ENCODE results near the gene IL15RA.
A peak's percentile ranks its signal among the peaks of the same experiment; 100 is the strongest.

IL15RA gene, protein sequence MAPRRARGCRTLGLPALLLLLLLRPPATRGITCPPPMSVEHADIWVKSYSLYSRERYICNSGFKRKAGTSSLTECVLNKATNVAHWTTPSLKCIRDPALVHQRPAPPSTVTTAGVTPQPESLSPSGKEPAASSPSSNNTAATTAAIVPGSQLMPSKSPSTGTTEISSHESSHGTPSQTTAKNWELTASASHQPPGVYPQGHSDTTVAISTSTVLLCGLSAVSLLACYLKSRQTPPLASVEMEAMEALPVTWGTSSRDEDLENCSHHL

DNA sequence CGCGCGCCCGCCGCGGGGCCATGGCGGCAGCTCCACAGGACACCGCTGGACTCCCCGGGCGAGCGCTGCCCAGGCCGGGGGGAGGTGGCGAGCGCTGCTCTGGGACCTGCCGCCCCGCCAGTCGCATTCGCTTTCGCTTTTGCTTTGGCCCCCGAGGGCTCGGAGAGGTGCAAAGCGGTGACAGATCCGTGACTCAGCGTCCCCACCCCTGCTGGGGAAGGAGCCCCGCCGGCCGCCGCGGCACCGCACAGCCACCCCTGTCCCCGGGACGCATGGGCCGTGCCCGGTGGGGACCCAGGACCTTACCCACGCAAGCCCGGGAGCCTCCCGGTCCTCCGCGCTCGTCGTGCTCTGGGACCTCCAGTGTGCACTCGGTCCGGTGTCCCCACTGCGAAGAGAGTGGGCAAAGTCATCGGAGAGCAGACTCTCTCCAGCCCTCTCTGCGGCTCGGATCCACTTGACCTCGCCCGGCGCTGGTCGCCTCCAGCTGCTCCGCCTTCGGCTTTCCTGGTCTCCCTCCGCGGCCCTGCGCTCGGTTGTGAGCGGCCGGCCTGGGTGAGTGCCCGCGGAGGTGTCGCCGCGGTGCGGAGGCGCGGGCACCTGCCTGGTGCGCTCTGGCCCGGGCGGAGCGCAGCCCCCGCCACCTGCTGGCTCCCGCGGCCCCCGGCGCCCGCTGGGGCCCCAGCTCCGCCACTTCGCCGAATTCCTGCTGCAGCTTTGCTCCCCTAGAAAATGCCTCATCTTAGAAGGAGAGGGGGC is at the start of gene IL15RA:
Gene IL15RA, minus strand, starts transcription at position 73 of the 759 bp plus-strand sequence. Its CDS starts 51 bp downstream, at position 22.
- peak; percentile 76 for DNase-seq (ENCODE audit: low read depth, low spot score)

- no peak for DNase-seq (ENCODE audit: low read depth, low spot score)
These were observed 48.4 kb upstream of the IL15RA start for GRCh38 chr10:6025683-6026255.

DNA sequence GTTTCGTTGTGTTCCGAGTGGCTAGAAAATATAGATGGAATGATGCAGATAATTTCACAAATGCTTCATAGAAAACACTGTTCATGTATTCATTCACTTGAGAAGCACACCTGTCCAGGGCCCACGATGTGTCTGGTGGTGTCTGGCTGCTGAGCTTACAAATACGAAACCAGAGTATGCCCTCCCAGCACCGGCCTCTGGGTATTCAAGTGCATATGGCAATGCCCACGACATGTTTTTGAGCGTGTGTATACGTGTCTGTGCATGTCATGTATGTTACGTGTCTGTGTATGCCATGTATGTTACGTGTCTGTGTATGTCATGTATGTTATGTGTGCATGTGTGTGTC is 47.0 kb upstream of the IL15RA start:
- no peak for DNase-seq (ENCODE audit: low read depth, low spot score)

DNA sequence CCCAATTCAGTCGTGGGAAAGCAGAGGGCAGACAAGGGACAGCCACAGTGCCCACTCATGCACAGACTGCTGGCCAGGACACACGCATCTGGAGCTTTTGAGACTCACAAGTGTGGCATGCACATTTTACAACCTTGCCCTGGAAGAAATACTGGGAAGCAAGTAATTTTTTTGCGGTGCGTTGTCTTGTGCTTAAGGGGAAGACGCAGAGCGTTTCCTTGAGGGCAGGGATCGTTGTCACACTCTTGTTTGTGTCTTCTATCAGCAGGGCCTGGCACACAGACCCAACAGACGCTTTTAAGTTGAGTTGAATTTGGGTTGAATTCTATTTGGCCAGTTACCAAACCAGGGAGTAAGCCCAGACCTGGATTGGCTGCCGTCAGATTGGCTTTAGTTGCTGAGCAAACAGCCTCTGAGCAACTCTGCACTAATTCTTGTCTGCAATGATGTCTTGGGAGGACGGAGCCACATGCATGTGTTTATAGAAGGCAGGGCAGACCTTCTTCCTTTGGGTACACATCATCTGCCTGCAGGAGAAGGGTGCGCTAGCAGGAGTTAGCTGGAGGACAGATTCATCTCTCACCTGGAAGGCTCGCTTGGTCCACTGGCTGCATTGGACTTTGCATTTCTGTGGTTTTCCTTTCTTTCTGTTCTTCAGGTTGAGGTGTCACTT is 46.5 kb upstream of the IL15RA start:
- DNase-seq (ENCODE audit: low read depth, low spot score), result no peak

DNA sequence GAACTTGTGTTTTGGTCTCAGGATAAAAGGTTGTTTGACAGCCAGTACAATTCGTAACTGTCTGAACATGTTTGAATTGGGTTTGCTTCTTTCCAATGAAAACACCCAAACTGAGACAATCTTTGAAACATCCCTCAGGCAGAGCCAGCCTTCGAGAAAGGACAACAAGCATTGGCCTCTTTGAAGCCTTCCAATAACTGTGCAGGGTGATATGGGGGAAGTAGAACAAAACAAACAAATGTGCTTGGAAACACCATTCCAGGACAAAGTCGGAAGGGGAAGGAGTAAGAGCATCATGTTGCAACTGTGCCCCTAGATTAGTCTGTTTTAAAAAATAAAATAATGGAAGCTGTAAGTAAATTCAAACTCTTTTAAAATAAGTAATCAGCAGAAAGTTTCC is 45.3 kb upstream of the IL15RA start:
- no peak for DNase-seq (ENCODE audit: low read depth, low spot score)

- no peak for DNase-seq (ENCODE audit: low read depth, low spot score)
These were observed 43.5 kb upstream of the IL15RA start for GRCh38 chr10:6020826-6021225.

DNA sequence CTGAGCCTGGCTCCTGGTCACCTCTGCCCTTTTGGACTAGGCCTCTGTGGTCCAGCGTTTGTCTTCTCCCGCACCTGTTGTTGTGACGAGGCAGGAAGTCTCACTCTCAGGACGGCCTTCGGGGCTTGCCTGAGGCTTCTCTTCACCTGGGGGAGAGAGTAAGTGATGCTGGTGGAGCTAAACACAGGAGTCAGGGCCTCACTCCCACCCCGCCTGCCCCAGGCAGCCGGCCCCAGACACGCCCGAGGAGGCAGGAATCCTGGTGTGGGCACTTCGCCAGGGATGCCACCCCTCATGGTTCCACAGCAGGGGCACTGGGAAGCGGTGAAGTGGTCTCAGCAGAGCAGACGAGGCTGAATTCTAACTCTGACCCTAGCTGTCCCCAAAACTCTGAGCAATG is 42.5 kb upstream of the IL15RA start:
- DNase-seq (ENCODE audit: low read depth, low spot score), result no peak

DNA sequence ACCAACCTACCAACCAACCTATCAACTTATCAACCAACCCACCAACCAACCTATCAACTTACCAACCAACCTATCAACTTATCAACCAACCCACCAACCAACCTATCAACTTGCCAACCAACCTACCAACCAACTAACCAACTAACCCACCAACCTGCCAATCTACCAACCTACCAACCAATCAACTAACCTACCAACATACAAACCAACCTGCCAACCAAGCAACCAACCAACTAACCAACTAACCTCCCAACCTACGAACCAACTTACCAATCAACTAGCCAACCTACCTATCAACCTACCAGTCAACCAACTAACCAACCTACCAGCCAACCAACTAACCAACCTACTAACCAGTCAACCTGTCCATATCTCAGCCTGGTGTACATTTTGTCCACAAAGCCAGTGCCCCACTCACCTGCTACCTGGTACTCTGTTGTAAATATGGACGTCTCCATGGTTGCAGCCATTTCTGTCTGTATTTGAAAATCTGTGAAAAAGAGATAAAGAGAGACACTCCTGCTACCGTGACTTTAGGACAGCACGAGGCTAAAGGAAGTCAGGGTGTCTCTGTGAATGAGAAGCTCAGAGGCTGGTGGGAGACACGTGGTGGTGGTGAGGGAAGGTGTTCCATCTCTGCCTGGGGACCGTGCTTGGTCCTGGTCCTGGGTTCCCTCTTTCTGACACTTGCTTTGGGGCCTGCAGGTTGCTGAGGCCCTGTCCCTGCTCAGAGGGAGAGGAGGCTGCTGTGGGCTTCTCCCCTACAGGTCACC is 41.9 kb upstream of the IL15RA start:
- DNase-seq (ENCODE audit: low read depth, low spot score), result no peak

DNA sequence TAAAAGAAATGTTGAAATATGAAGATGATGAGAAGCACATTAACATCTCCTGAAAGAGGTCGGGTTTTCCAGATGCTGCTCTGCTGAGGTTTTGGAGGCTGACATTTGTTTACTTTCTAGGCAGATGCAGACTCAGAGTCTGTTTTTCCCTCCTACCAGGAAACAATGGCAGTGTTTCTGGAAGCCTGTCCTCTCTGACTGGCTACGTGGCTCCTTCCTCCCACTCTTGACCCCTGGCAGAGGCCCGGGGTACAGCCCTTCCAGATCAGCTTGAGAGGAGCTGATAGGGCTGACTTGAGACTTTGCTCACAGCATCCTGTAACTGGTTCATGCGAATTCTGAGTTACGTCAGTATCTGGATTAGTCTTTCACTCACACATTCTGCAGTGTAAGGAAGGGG is 41.1 kb upstream of the IL15RA start:
- no peak for DNase-seq (ENCODE audit: low read depth, low spot score)

- DNase-seq (ENCODE audit: low read depth, low spot score), result no peak
These were observed 40.5 kb upstream of the IL15RA start for GRCh38 chr10:6017781-6018354.

GRCh38 chr10:6014241-6014761 is 37.0 kb upstream of the IL15RA start:
- DNase-seq (ENCODE audit: low read depth, low spot score), result peak; percentile 47

- no peak for DNase-seq (ENCODE audit: low read depth, low spot score)
These were observed 36.3 kb upstream of the IL15RA start for GRCh38 chr10:6013413-6014192.

DNA sequence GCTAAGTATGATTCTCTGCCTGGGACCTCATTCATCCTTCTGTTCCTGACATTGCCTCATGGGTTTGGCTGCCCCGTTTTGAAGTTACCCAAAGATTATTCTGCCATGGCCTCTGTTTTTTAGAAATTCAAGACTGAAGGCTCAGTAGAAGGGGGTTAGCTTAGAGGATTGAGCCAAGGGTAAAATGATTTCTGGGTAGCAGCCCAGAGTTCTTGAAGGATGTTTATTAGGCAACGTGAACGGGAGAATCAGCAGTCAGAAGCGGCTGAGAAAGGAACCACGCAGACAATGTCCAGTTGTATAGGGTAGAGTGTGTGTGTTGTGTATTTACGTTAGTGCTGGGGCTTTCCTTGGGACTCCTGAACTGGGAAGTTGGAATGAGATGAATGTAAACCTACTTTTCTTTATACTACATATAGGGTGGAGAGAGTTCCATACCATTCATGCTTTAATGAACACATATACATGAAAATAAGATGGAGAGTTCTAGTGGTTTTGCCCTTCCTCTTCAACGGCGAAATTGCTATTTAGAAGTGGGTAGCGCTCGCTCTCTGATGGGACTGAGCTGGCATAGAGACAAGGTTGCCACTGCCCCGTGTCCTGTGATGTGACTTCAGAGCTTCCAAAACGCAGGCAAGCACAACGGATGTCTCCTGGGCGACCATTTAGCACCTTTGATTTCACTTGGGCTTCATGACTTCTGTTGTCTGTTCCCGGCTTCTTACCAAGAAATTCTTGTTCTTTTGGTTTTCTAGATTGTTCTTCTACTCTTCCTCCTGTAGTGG is 35.0 kb upstream of the IL15RA start:
- no peak for DNase-seq (ENCODE audit: low read depth, low spot score)

- no peak for DNase-seq (ENCODE audit: low read depth, low spot score)
These were observed 34.2 kb upstream of the IL15RA start for GRCh38 chr10:6011558-6011957.

DNA sequence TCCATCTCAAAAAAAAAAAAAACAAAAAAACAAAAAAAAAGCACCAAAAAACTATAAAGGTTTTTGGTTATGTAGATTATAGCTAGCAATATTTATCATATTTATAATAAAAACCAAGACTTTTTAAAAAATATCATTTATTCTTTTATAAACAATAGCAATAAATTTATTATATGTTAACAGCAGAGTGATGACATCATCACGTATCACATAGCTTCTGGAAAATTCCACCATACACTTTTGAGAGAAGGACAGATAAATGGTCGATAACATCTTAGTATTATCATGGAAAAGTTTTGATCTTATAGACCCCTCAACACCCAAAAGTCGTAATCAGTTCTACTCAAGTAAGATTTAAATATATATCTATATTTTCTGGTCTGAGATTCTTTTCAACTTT is 33.2 kb upstream of the IL15RA start:
- no peak for DNase-seq (ENCODE audit: low read depth, low spot score)

- no peak for DNase-seq (ENCODE audit: low read depth, low spot score)
These were observed 32.6 kb upstream of the IL15RA start for GRCh38 chr10:6009961-6010360.

GRCh38 chr10:6009150-6009549 is 31.8 kb upstream of the IL15RA start:
- DNase-seq (ENCODE audit: low read depth, low spot score), result no peak

GRCh38 chr10:6008497-6009142 is 31.3 kb upstream of the IL15RA start:
- DNase-seq (ENCODE audit: low read depth, low spot score), result no peak

GRCh38 chr10:6006991-6007390 is 29.6 kb upstream of the IL15RA start:
- DNase-seq (ENCODE audit: low read depth, low spot score), result no peak

Data from ELF-1 (cell line).